B cell (primary cell): ENCODE data around the gene APLN.

ENCODE experiments used
- CTCF ChIP-seq: fragments of 200-600 bp; IDR thresholded peaks from one replicate; pipeline ENCODE4 v1.8.0; 2022; ENCODE audit warnings: antibody characterized with exemption, mild to moderate bottlenecking
- EZH2 ChIP-seq: IDR thresholded peaks from 2 replicates; pipeline ENCODE4 v1.6.1; 2012; ENCODE audit warnings: borderline replicate concordance, low read depth, mild to moderate bottlenecking, moderate library complexity, low read length; ENCODE audit not compliant: insufficient read depth, poor library complexity, severe bottlenecking

GRCh38 chrX:129606918-129607317, 47.8 kb downstream of the APLN start:
- TF ChIP-seq CTCF (peak; percentile 72), EZH2 (no peak)
